ENCODE results near the gene AJUBA.
"Not testable (repeated sequence)": the region's sequence is repeated elsewhere in the genome, so short reads cannot be mapped to it uniquely, and the experiment has no call there.

The AJUBA gene

DNA sequence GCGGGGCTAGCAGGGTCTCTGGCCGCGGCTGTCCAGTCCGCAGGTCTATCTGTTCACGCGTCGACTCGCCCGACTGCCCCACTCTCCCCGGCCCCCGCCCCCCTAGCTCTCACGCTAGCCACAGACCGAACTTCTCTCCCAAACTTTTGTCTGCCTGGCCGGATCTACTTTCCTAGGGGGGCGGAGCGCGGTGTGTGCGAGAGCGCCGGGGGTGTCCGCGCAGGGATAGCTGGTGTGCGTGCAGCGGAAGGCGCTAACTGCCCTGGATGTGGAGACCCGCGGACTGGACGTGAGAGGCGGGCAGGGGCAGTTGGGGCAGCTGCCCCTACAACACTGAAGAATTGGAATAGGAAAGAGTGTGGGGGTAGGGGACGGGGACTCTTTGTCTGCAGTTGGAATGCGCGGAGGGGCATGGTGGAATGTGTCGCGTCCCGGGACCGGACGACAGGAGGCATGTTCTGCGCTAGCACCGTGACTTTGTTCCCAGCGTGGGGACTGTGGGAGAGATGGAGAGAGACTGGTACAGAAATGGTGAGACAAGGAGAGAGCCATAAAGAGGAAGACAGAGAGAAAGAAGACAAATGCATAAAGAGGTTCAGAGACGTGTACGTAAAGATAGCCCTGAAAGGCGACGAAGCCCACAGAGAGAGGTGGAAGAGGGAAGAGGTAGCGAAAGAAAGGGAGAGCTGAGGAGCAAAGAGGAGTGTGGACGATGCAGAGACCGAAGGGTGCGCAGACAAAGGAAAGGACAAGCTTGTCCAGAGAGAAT lies at the start of gene AJUBA:
Gene AJUBA, minus strand, starts transcription at position 75 of the 769 bp plus-strand sequence. CDS start 285 bp downstream, outside the sequence.
- peak; percentile 81 for DNase-seq (ENCODE audit: low read depth)

DNA sequence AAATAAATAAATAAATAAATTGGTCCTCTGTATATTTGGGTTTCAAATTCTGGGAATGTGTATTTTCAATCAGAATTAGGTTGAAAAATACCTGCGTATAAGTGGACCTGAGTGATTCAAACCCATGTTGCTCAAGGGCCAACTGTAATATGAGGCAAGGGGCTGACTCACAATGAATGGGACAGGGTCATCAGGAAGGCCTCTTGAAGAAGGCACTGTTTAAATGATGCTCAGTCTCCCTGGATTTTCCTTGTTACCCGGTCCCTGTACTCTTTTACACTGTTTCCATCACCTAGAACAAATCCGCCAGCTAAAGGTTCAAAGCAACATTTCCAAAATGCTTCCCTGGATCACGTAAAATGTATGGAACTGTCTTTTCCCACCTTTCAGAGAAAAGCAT lies 48.6 kb upstream of the AJUBA start:
- DNase-seq (ENCODE audit: low read depth) = no peak

DNA sequence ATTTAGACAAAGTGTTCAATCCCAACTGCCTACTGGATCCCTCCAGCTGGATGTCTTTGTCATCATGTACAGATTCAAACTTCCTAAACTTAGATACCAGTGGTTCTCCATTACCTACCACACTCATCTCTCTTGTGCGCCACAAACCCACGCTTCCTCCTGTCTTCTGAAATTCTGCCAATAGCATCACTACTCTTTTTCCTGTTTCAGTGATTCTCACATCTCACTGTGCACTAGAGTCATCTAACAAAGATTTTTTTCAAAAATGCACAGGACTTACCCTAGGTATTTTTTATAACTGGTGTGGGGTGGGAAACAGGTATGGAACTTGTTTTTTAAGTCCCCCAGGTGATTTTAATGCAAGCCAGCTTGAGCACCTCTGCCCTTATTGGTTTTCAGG lies 46.4 kb upstream of the AJUBA start:
- DNase-seq (ENCODE audit: low read depth) = no peak

- DNase-seq (ENCODE audit: low read depth) = no peak
These were observed 42.9 kb upstream of the AJUBA start for GRCh38 chr14:23025151-23025814.

DNA sequence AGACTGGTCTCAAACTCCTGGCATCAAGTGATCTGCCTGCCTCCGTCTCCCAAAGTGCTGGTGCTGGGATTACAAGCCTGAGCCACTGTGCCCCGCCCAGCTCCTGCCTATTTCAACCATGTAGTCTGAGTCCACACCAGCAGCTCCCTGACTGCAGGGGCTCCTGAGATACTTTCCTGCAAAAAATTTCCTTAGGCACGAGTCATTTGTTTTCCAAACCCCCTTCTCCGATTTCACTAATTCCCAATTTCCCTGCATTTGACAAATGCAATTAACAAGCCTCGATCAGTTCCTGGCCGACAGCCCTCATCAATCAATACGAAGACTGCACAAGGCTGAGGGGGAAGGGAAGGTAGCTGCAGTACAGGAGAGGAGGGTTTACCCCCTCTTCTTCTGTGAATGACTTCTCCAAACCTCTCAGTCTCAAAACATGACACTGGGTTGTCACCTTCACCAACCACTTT lies 42.3 kb upstream of the AJUBA start:
- DNase-seq (ENCODE audit: low read depth) = no peak

- no peak for DNase-seq (ENCODE audit: low read depth)
These were observed 41.4 kb upstream of the AJUBA start for GRCh38 chr14:23023795-23024152.

DNA sequence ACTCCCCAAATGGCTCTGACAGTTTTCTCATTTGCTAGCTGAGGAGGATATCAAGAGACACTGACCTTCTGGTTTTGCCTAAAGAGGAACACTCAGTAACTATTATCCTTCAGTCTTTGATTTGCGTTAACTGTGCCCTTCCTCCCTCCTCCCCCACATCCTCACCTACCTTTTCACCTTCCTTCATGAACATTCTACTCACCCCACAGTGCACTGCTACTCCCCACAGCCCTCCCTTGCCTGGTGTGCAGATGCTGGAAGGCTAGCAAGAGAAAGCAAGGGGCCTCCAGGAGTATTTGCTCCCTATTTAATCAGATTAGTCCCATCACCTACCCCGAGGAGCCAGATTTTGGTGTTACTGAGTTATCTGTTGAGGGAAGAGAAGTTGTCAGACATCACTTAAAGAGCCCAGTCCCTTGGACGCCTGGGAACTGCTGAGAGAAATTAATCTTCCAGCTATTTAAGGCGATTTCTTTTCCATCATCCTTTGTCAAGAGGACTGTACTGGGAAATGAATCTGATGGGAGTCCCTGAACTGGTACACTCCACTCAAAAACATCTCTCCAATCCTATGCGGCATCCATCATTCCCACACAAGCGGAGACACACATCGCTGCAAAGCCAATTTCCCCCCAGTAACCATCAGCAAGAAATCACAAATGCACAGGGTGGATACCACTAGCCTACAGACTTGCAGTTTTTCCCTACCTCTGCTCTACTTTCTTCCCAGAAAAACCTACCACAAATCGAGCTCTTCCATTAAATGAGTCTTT lies 40.9 kb upstream of the AJUBA start:
- no peak for DNase-seq (ENCODE audit: low read depth)

- DNase-seq (ENCODE audit: low read depth) = no peak
These were observed 39.6 kb upstream of the AJUBA start for GRCh38 chr14:23021889-23022442.

GRCh38 chr14:23021434-23021833 lies 39.1 kb upstream of the AJUBA start:
- no peak for DNase-seq (ENCODE audit: low read depth)

DNA sequence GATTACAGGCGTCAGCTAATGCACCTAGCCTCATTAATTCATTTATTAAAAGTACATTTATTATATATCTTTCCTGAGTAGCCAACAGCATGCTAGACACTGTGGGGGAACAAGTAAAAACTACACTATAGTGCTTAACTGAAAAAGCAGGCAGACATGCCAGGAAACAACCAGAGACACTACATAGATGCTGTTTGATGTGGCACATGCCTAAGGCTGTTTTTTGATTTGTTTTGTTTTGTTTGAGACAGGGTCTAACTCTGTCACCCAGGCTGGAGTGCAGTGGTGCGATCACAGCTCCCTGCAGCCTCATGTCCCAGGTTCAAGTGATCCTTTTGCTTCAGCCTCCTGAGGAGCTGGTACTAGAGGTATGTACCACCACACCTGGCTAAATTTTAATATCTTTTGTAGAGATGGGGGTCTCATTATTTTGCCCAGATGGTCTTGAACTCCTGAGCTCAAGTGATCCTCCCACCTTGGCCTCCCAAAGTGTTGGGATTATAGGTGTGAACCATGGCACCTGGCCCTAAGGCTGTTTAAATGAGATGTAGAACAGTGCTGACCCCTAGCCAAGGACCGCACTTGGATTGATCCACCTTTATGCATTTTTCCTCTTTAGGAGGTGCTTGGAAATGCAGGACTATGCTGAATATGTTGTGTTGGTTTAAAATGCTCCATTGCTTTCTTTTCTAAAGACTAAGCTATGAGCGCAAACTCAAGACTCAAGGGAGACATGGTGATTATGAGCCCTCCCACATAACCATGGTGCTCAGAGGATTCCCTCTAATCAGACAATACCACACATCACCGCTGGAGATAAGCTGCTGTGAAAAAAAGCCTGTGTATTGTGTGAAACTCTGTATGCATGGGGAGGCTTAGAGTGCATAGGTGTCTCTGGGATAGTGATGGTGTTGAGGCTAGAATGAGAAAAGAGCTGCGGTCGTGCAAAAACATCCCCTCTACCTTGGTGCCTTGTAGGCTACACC lies 38.1 kb upstream of the AJUBA start:
- no peak for DNase-seq (ENCODE audit: low read depth)

- DNase-seq (ENCODE audit: low read depth) = no peak
These were observed 35.8 kb upstream of the AJUBA start for GRCh38 chr14:23018107-23018506.

GRCh38 chr14:23017091-23017490 lies 34.7 kb upstream of the AJUBA start:
- DNase-seq (ENCODE audit: low read depth) = no peak

GRCh38 chr14:23015618-23016017 lies 33.3 kb upstream of the AJUBA start:
- DNase-seq (ENCODE audit: low read depth) = no peak

- DNase-seq (ENCODE audit: low read depth) = not testable (repeated sequence)
These were observed 31.4 kb upstream of the AJUBA start for GRCh38 chr14:23013749-23014054.

GRCh38 chr14:23013054-23013748 lies 30.9 kb upstream of the AJUBA start:
- DNase-seq (ENCODE audit: low read depth) = no peak

DNA sequence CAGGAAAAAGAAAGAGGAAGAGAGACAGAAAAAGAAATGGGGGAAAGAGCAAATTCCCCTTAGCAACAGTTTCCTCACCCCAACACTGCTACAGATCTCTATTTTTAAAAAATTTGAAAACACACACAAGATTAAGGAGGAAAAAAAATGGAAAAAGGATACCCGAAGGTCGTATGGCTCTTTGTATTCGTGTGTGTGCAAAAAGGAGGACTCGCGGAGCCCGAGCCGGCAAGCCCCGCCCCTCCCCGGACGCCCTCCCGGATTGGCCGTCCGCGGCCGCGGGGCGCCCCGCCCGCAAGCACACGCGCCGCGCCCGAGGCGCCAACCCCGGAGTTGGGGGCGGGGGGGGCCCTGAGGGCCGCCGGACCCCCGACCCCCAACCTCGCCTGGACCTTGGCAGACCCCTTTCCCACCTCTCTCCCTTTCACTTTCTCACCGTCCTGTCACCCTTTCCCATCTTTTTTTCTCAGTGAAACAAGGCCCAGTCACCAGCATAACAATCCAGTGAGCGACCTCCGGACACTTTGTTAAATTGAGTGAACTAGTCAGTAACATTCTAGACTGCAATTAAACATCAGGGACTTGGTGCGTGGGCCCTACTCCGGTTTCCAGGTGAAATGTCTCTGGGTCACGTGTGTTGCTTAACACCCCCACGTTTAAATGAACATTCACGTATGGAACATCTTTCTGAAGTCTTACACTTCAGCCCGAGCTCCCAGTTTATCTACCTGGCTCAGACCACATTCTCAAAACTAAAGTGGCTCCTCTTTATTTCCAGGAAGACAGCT lies 27.8 kb upstream of the AJUBA start, which contains the start of gene C14orf93:
Gene C14orf93, minus strand, starts transcription at position 205 of the 788 bp plus-strand sequence. CDS start 11,120 bp downstream, outside the sequence.
- DNase-seq (ENCODE audit: low read depth) = no peak

GRCh38 chr14:23009483-23009938 lies 27.2 kb upstream of the AJUBA start:
- DNase-seq (ENCODE audit: low read depth) = no peak

DNA sequence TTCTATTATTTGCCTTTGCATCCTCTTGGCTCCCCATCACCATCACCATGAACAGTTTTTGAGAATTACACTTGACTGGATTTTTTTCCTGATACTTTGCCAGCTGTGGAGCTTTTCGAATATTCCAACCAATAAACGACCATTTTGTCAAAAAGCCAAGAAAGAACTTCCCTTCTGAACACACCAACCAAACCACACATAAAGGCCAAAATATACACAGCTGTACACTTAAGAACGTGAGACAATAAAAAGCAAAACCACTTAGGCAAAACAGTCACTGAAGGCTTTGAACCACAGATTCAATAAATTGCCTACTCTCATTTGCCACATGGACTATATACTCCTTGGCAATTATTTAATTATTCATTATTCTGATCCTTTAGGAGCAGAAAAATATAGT lies 26.5 kb upstream of the AJUBA start:
- no peak for DNase-seq (ENCODE audit: low read depth)

DNA sequence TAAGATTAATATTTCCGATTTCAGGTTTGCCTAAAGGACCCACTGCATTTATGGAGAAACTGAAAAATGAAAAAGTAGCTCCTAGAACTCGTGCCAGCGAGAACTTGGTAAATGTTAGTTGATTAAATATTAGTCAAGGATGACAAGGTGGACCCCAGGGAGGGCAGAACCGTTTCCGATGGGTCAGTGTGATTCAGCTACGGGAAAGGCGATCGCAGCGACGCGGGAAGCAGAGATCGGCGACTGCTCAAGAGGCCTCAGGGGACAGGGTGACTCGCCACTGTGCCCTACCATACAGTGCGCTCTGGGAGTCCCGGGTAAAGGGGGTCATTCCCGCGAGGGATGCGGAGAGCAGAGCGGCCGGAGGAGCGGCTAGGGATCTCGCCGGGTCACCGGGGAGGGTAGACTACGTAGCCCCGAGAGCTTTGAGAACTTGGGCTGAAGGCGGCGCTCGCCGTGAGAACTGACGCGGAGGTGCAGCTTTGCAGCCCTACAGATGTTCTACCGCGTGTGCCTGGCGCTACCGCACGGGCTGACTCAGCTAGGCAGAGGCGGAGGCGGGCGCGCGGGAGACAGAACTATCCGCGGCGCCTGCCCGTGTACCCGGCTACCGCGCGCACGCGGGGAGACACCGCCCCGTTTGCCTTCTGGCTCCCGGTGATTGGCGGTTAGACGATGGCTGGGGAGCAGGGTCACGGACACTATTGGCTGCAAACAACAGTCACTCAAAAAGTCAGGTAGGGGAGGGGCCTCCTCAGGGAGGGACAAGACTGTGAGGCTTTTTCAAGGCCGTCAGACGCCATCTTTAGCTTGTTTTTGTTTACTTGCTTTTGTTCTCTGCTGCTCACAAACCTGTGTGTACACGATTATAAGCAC lies 24.4 kb upstream of the AJUBA start:
- peak; percentile 88 for DNase-seq (ENCODE audit: low read depth)

All from GM04503 (cell line).